Keratinocyte (primary cell): ENCODE data around the gene KLHL10. TPM values are rescaled to one million over a fixed set of nuclear protein-coding genes. Genes with fewer than 3 reads are reported as not detected.

Experiments
- DNase-seq: peaks from one replicate; pipeline ENCODE4 v3.0.0-alpha.2; 2011; ENCODE audit warnings: low read depth, missing footprints, low spot score
- FAIRE-seq: peaks from 2 replicates; lab custom pipeline; 2011; peaks lifted over from hg19 to GRCh38; lab: Jason Lieb, UNC
- H2AFZ ChIP-seq: 2 replicates; pipeline ENCODE4 v1.6.0; 2012; ENCODE audit warnings: low read length, control low read depth, inconsistent platforms; ENCODE audit not compliant: control insufficient read depth
- H3K27ac ChIP-seq: 2 replicates; pipeline ENCODE4 v1.5.1; 2011; ENCODE audit warnings: low read length; ENCODE audit not compliant: control insufficient read depth, insufficient read depth
- H3K27me3 ChIP-seq: 3 replicates; pipeline ENCODE4 v1.6.0; 2011; ENCODE audit warnings: low read length; ENCODE audit not compliant: control insufficient read depth, insufficient read depth; ENCODE audit errors: extremely low read depth
- H3K36me3 ChIP-seq, 2 experiments: 2 replicates in 1 of 2; 3 replicates in 1 of 2; pipeline ENCODE4 v1.5.1; 2011; ENCODE audit warnings: low read length in 2 of 2, mild to moderate bottlenecking in 1 of 2; ENCODE audit not compliant: control insufficient read depth in 2 of 2, insufficient read depth in 2 of 2; ENCODE audit errors: extremely low read depth in 1 of 2
- H3K4me1 ChIP-seq: 3 replicates; pipeline ENCODE4 v1.5.1; 2011; ENCODE audit warnings: low read length; ENCODE audit not compliant: control insufficient read depth, insufficient read depth; ENCODE audit errors: extremely low read depth
- H3K4me2 ChIP-seq: 3 replicates; pipeline ENCODE4 v1.6.0; 2011; ENCODE audit warnings: low read depth, low read length; ENCODE audit not compliant: control insufficient read depth, insufficient read depth; ENCODE audit errors: extremely low read depth
- H3K4me3 ChIP-seq, 3 experiments: fragments of 200-600 bp in 1 of 3; sonication (generic) in 1 of 3; 2 replicates in 2 of 3; 3 replicates in 1 of 3; pipeline ENCODE4 v1.5.1; 2011 to 2016; ENCODE audit warnings: low read length in 3 of 3, mild to moderate bottlenecking in 3 of 3, control low read depth in 2 of 3, inconsistent platforms in 1 of 3, low read depth in 1 of 3, mixed read lengths in 1 of 3, mixed run types in 1 of 3, moderate library complexity in 1 of 3; ENCODE audit not compliant: control insufficient read depth in 2 of 3, insufficient read depth in 2 of 3; ENCODE audit errors: extremely low read depth in 1 of 3
- H3K79me2 ChIP-seq: 2 replicates; pipeline ENCODE4 v1.6.0; 2012; ENCODE audit warnings: low read length; ENCODE audit not compliant: control insufficient read depth, insufficient read depth
- H3K9ac ChIP-seq: 3 replicates; pipeline ENCODE4 v1.6.0; 2011; ENCODE audit warnings: low read length; ENCODE audit not compliant: control insufficient read depth, insufficient read depth; ENCODE audit errors: extremely low read depth
- H3K9me1 ChIP-seq: 3 replicates; pipeline ENCODE4 v1.6.0; 2011; ENCODE audit warnings: low read length; ENCODE audit not compliant: control insufficient read depth, insufficient read depth; ENCODE audit errors: extremely low read depth
- H3K9me3 ChIP-seq: 2 replicates; pipeline ENCODE4 v1.5.1; 2012; ENCODE audit warnings: low read depth, low read length; ENCODE audit not compliant: control insufficient read depth
- H4K20me1 ChIP-seq: 3 replicates; pipeline ENCODE4 v1.6.0; 2011; ENCODE audit warnings: low read length; ENCODE audit not compliant: control insufficient read depth, insufficient read depth; ENCODE audit errors: extremely low read depth
- EZH2 ChIP-seq: IDR thresholded peaks from one replicate; pipeline ENCODE4 v1.6.1; 2012; ENCODE audit warnings: inconsistent platforms, mild to moderate bottlenecking, low read length, moderate library complexity
- dilution Hi-C: fragments of 300-500 bp; cut with MboI; formaldehyde crosslinking; loops from one replicate; pipeline ENCODE4 v1.7.0; 2020; ENCODE audit warnings: low sequenced_read_pairs; ENCODE audit not compliant: extremely low pct_ligation_motif_present
- polyA plus RNA-seq, 5 experiments: library from polyadenylated mRNA; depleted of rRNA in 3 of 5; stranded (reverse) in 3 of 5; stranded (forward) in 1 of 5; unstranded in 1 of 5; fragments of >200 nt; gene quantifications; 1 replicate in 1 of 5; 2 replicates in 3 of 5; 3 replicates in 1 of 5; pipeline versions ENCODE4 v1.2.1 to v1.2.3, GENCODE V29; 2011 to 2012; ENCODE audit warnings: missing spikeins in 2 of 5, low read depth in 1 of 5, low replicate concordance in 1 of 5
- TF ChIP-seq, protein P1 (sequence below), 3 experiments: IDR thresholded peaks in 1 of 3; conservative IDR thresholded peaks in 1 of 3; optimal IDR thresholded peaks in 1 of 3; 2 replicates in 2 of 3; 3 replicates in 1 of 3; pipeline versions ENCODE3 to v1.5.1; 2011; ENCODE audit warnings: low read length in 3 of 3, mild to moderate bottlenecking in 3 of 3, moderate library complexity in 2 of 3, control low read depth in 1 of 3, inconsistent platforms in 1 of 3; ENCODE audit not compliant: insufficient read depth in 2 of 3; ENCODE audit errors: extremely low read depth in 1 of 3

The KLHL10 gene
- polyA plus RNA-seq, 1 donor (not counting 4 experiments of a cell fraction or from before 2014, with no cell fraction given): 0.21 TPM

DNA sequence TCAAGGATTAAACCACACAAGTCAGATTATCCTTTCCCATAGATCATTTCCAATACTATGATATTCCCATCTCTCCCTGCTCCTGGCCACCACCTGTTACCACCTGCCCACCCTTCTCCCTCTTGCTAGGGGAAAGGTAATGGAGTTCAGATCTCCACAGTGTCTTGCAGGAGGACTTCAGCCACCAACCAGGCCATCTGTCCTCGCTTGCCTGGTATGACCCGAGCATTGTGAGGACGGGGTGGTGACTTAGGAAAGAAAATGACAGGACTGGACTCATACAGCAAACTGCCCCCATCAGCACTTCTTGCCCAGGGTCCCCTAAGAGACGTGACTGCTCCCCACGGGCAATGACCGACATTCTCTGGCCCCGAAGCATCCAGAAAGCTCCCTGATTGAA, 14.0 kb upstream of the KLHL10 start:
- no peak overlapping the region for H3K4me3 ChIP-seq
- dilution Hi-C loops: no loop called here
- no peaks in the 10 kb centered on the region for H4K20me1 ChIP-seq

DNA sequence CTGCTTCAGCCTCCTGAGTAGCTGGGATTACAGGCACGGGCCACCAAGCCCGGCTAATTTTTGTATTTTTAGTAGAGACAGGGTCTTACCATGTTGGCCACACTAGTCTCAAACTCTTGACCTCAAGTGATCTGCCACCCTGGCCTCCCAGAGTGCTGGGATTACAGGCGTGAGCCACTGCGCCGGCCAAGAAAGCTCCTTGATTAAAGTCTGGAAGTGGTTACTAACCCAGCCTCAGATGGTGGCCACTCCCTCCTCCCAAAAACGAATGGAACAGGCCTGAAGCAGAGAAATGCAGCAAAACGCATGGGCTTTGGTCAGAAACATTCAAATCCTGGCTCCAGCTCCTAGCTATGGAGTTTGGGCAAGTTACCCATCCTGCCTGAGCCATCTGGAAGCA, 13.5 kb upstream of the KLHL10 start:
- no peak for TF ChIP-seq EZH2
- TF ChIP-seq, protein P1, sequence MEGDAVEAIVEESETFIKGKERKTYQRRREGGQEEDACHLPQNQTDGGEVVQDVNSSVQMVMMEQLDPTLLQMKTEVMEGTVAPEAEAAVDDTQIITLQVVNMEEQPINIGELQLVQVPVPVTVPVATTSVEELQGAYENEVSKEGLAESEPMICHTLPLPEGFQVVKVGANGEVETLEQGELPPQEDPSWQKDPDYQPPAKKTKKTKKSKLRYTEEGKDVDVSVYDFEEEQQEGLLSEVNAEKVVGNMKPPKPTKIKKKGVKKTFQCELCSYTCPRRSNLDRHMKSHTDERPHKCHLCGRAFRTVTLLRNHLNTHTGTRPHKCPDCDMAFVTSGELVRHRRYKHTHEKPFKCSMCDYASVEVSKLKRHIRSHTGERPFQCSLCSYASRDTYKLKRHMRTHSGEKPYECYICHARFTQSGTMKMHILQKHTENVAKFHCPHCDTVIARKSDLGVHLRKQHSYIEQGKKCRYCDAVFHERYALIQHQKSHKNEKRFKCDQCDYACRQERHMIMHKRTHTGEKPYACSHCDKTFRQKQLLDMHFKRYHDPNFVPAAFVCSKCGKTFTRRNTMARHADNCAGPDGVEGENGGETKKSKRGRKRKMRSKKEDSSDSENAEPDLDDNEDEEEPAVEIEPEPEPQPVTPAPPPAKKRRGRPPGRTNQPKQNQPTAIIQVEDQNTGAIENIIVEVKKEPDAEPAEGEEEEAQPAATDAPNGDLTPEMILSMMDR (optimal IDR thresholded peaks at IDR 0.05 in 1 of 3, IDR thresholded peaks at IDR 0.05 in 1 of 3, conservative IDR thresholded peaks at IDR 0.05 in 1 of 3; ENCODE audit: extremely low read depth in 1 of 3, insufficient read depth in 2 of 3, low read length in 3 of 3): no peak
- dilution Hi-C loops: no loop called here
- H3K4me2 ChIP-seq: no peak overlapping the region
- H3K79me2 ChIP-seq: no peaks in the 10 kb centered on the region
- FAIRE-seq (no peak), DNase-seq (no peak)
- no peak overlapping the region for H3K9ac ChIP-seq
- H3K9me3 ChIP-seq: no peaks in the 10 kb centered on the region
- no peaks in the 10 kb centered on the region for H4K20me1 ChIP-seq
- H3K27ac ChIP-seq: no peak overlapping the region
- no peaks in the 10 kb centered on the region for H3K4me1 ChIP-seq
- no peaks in the 10 kb centered on the region for H3K9me1 ChIP-seq
- H3K4me3 ChIP-seq: no peak overlapping the region
- H3K36me3 ChIP-seq: peaks cover 4 to 8% of the 10 kb centered on the region in 2 experiments
- H3K27me3 ChIP-seq: peaks cover 9% of the 10 kb centered on the region
- no peak overlapping the region for H2AFZ ChIP-seq

More for the DNA sequence above, 14.0 kb upstream of the KLHL10 start:
- H3K4me2 ChIP-seq: no peak overlapping the region
- H3K27ac ChIP-seq: no peak overlapping the region
- no peak overlapping the region for H3K9ac ChIP-seq
- FAIRE-seq (no peak), DNase-seq (no peak)
- peaks cover 9% of the 10 kb centered on the region for H3K27me3 ChIP-seq
- H2AFZ ChIP-seq: no peak overlapping the region
- H3K36me3 ChIP-seq: peaks cover 2 to 8% of the 10 kb centered on the region in 2 experiments
- H3K79me2 ChIP-seq: no peaks in the 10 kb centered on the region
- TF ChIP-seq, protein P1 (optimal IDR thresholded peaks at IDR 0.05 in 1 of 3, IDR thresholded peaks at IDR 0.05 in 1 of 3, conservative IDR thresholded peaks at IDR 0.05 in 1 of 3; ENCODE audit: extremely low read depth in 1 of 3, insufficient read depth in 2 of 3, low read length in 3 of 3): no peak
- no peak for TF ChIP-seq EZH2
- H3K4me1 ChIP-seq: no peaks in the 10 kb centered on the region
- no peaks in the 10 kb centered on the region for H3K9me3 ChIP-seq
- H3K9me1 ChIP-seq: no peaks in the 10 kb centered on the region
